ENCODE results near the gene EDA.
"Not testable (repeated sequence)": the region's sequence is repeated elsewhere in the genome, so short reads cannot be mapped to it uniquely, and the experiment has no call there.

The EDA gene

DNA sequence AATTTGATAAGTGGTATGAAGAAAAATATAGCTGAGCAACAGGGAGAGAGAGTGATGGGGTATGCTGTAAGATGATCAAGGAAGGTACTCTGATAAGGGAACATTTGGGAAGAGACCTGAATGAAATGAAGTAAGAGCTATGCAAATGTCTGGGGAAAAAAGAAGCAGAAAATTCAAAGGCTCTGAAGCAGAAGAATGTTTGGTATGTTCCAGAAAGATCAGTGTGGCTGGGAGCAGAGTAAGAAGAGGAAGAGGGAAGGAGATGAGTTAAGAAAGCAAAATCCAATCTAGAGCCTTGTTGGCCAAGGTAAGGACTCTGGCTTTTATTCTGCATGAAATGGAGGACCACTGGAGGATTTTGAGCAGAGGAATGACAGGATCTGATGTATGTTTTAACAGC lies 343.8 kb downstream of the EDA start:
- no peak for DNase-seq (ENCODE audit: low read depth in 2 of 2)

DNA sequence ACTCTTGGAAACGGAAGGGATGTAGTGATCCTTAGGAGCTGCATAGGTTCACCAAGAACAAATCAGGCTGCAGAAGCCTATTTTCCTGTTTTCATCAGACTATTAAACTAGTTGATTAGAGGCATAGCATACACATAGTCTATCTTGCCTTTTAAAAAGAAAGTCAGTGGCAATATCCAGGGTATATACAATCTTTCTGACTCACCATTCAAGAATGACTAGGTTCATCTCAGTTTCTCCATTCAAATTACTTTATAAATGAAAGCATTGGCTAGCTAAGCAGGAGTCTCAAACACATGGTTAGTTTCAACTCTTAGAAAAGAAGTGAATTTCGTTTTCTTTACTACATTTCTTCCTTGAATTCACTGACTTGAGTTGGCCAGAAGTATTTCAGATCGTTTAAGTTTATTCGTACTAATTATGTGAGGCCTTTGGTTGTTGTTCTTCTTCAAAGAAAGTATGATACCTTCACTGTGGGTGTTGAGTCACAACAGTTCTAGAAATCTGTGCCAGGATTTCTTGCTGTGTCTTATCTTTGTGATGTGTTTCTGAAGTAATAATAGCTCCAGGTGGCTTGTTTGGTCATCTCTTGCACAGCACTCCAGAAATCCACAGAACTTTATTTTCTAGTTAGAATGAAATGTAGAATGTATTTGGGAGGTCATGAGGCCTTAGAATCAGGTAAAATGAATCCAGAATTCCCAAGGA lies 345.6 kb downstream of the EDA start:
- no peak for DNase-seq (ENCODE audit: low read depth in 2 of 2)

DNA sequence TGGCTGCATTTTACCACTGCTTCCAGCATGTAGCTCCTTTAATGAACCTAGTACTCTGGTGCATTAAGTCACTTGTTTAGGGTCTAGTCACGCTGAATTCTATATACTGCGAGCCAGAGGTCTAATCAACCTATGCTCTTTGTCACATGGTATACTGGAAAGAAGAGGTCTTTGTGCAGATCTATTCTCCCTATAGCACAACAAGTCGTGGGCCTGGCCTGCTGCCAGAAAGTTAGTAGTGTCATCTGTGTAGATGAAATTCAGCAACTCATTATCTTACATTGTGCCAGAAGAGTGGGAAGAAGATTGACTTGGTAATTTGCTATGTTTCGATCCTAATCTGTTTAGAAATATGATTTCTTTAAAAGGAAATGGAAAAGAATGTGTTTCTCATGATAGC lies 353.0 kb downstream of the EDA start:
- no peak for DNase-seq (ENCODE audit: low read depth in 2 of 2)

DNA sequence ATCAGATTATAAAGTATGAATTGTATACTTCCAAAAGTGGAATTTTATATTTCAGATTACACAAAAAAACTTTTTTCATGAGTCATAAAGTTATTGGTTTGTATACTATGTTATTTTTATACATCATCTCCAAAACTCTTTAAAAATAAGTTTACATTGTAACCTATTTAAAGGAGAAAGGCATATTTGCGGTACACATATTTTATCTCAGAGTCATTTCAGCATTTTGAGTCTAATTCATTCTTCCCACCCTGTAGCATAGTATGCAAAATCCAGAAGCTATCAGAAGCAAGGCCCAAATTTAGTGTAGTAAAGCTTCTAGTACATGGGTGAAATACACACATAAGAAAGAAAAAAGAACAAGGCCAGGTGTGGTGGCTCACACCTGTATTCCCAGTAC lies 353.5 kb downstream of the EDA start:
- DNase-seq (ENCODE audit: low read depth in 2 of 2), result no peak

DNA sequence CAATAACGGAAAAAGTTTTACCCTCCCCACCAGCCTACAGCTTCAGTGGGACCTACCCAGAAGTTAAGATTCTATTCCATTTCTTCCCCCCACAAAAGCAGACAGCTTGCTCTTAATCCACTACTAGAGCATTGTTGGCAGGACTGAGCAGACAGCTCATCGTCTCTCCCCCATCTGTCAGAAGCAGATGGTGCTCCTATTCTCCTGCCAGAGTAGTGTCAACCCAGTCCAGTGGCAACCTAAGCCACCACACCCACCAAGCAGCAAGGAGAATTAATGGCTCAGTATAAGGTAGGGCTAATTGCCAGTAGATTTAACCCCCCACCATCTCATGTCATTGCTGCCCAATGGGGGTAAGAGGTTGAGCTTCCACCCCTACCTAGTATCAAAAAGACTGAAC lies 371.8 kb downstream of the EDA start:
- no peak for DNase-seq (ENCODE audit: low read depth in 2 of 2)

DNA sequence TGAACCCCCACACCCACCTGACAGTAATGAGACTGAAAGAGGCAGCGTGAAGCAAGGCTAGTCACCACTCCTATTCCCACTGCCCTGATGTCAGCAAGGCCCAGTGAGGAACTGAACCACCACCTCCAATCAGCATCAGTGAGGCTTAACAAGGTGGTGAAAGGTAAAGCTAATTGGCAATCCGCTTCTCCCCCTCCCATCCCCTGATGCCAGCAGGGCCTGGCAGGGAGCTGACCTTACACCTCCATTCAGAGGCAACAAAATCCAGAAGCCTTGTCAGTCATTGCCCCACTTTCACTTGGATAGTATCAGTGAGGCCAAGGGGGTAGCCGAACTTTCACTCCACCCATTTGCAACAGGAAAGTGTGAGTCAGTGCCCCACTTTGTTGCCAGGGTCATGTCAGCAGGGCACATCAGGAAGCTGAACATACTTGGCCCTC lies 373.1 kb downstream of the EDA start:
- DNase-seq (ENCODE audit: low read depth in 2 of 2), result no peak

DNA sequence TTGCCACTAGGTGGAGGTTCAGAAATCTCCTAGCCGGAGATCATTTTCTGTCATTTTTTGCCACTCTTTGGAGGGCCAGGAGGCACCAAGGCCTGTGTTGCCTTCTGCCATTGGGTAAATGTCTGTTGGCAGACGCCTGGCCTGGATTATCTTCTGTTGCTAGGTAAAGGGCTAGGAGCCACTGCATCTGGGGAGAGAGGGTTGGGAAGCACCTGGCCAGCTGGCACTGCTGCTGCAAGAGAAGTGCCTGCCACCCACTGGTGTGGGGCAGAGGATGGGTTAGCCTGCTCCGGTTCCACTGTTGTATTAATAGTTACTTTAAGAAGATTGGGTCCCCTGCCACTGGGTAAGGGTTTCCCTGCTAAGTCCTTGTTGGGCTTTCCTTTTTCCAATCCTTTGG lies 375.8 kb downstream of the EDA start:
- no peak for DNase-seq (ENCODE audit: low read depth in 2 of 2)

GRCh38 chrX:69993494-69993893 lies 377.6 kb downstream of the EDA start:
- DNase-seq (ENCODE audit: low read depth in 2 of 2), result no peak

DNA sequence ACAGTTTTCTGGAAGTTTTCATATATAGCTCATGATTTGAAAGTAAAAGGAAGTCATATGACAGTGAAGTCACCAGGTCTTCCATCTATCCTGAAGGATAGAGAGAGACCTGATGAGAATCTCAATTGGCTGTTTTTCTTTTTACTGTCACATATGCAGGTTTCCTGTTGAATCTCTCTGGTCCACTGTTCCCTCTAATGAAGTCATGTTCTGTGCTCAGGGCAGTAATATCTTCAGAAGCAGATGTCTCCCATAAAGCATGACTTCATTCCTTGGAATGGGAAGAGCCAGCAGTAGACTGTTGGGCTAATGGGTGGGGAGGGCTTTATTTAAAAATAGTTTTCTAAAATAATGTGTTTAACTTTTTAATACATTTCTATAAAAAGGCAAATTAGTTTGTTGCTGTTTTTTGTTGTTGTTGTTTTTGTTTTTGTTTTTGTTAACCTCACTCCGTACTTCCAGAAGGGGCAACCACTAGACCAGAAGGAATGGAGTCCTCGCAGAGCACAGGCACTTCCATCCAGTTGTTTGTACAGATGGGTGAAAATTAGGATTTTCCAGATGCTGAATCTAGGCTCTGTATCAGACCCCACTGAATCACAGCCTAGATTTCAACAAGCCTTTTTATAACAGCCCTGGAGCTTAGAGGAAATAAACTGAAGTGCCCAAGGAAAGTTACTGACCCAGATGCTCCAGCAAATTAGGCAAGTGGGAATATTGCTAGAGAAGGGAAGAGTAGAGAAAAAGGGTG lies 379.6 kb downstream of the EDA start:
- DNase-seq (ENCODE audit: low read depth in 2 of 2), result no peak

GRCh38 chrX:69996113-69996468 lies 380.2 kb downstream of the EDA start:
- no peak for DNase-seq (ENCODE audit: low read depth in 2 of 2)

- DNase-seq (ENCODE audit: low read depth in 2 of 2), result not testable (repeated sequence)
Measured at GRCh38 chrX:69998299-69998698, 382.4 kb downstream of the EDA start.

DNA sequence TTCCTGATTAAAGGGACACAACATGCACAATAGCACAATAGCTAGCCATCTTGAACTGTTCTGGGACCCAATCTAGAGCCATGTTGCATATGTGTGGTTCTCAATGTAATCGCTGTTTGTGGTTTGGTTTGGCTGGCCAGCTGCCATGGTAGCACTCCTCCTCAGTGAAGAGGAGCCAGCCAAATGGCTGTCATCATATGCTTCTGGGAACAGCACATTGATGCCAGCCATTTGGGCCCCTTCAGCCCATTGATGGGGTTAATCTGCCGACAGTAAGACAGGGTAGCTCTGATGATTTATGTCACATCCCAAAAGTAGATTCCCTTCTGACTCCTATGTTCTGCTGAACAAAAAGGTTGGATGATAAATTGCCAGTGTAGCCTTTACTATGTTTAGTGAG lies 385.4 kb downstream of the EDA start:
- DNase-seq (ENCODE audit: low read depth in 2 of 2), result no peak

GRCh38 chrX:70001708-70002341 lies 385.9 kb downstream of the EDA start:
- DNase-seq (ENCODE audit: low read depth in 2 of 2), result no peak

DNA sequence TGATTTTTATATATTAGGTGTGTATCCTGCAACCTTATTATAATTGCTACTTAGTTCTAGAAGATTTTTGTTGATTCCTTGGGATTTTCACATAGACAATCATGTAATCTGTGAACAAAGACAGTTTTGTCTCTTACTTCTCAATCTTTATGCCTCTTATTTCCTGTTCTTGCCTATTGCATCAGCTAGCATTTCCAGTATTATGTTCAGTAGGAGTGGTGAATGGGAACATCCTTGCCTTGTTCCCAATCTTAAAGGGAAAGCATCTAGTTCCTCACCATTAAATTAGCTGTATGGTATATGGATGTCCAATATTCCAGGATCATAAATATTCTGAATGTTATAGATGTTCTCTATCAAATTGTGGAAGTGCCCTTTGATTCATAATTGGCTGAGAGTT lies 392.0 kb downstream of the EDA start:
- no peak for DNase-seq (ENCODE audit: low read depth in 2 of 2)

- no peak for DNase-seq (ENCODE audit: low read depth in 2 of 2)
Measured at GRCh38 chrX:70009049-70009448, 393.1 kb downstream of the EDA start.

DNA sequence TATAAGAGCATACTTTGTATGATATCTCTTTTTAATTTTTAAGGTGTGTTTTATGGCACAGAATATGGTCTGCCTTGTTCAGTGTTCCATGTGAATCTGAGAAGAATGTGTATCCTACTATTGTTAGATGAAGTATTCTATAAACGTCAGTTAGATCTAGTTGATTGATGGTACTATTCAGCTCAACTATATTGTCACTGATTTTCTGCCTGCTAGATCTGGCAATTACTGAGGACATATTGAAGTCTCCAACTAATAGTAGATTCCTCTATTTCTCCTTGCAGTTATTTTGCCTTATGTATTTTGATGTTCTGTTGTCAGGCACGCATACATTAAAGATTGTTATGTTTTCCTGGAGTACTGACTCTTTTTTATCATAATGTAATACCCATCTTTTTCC lies 394.1 kb downstream of the EDA start:
- DNase-seq (ENCODE audit: low read depth in 2 of 2), result no peak

DNA sequence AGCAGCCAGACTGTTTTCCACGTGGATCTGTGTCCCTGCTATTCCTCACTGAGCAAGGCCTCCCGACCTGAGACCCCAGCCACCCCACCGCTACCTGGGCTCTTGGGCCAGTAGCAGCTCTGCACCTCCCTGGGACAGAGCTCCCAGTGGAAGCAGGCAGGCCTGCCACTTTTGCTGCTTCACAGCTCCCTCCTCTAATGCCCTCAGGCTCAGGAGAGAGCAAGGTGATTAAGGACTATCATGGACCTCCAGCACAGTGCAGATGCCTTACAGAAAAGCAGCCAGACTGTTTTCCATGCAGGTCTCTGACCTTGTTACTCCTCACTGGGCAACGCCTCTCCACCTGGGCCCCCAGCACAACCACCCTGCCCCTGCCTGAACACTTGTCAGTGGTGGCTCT lies 396.8 kb downstream of the EDA start:
- no peak for DNase-seq (ENCODE audit: low read depth in 2 of 2)

GRCh38 chrX:70013466-70014381 lies 397.8 kb downstream of the EDA start:
- DNase-seq (ENCODE audit: low read depth in 2 of 2), result no peak

DNA sequence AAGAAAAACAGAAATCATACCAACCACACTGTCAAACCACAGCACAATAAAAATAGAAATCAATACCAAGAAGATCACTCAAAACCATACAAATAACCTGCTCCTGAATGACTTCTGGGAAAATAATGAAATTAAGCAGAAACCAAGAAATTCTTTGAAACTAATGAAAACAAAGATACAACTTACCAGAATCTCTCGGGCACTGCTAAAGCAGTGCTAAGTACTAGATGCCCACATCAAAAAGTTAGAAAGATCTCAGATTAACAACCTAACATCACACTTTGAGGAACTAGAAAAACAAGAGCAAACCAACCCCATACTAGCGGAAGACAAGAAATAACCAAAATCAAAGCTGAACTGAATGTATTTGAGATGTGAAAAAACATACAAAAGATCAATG lies 400.6 kb downstream of the EDA start:
- no peak for DNase-seq (ENCODE audit: low read depth in 2 of 2)

- no peak for DNase-seq (ENCODE audit: low read depth in 2 of 2)
Measured at GRCh38 chrX:70022616-70023015, 406.7 kb downstream of the EDA start.

DNA sequence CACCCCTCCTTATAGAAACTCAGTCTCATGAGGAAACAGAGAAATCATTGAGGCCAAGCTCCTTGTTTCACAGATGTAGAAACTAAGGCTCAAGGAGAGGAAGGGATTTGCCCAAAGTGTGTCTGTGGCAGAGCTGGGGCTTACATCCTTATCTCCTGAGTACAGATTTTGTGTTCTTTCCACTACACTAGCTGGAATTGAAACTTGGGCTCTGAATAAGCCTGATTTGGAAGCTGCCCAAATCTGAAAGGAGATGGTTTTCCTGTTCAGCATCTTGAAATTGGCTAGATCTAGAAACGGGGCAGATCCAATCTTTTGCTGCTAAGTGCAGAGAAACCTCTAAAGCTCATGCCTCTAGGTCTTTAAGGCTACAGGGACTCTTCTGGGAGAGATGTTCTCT lies 409.6 kb downstream of the EDA start:
- no peak for DNase-seq (ENCODE audit: low read depth in 2 of 2)

Data from fibroblast of skin of left biceps (primary cell).